GM18870 (cell line): ENCODE results near the gene YES1.
"Not testable (repeated sequence)": the region's sequence is repeated elsewhere in the genome, so short reads cannot be mapped to it uniquely, and the experiment has no call there.

Experiments used
- ATAC-seq: cut with Tn5 transposase; IDR thresholded peaks from one replicate; pipeline ENCODE4 v1.9.1; 2021; ENCODE audit warnings: moderate library complexity; ENCODE audit not compliant: unreplicated experiment

Gene YES1

DNA sequence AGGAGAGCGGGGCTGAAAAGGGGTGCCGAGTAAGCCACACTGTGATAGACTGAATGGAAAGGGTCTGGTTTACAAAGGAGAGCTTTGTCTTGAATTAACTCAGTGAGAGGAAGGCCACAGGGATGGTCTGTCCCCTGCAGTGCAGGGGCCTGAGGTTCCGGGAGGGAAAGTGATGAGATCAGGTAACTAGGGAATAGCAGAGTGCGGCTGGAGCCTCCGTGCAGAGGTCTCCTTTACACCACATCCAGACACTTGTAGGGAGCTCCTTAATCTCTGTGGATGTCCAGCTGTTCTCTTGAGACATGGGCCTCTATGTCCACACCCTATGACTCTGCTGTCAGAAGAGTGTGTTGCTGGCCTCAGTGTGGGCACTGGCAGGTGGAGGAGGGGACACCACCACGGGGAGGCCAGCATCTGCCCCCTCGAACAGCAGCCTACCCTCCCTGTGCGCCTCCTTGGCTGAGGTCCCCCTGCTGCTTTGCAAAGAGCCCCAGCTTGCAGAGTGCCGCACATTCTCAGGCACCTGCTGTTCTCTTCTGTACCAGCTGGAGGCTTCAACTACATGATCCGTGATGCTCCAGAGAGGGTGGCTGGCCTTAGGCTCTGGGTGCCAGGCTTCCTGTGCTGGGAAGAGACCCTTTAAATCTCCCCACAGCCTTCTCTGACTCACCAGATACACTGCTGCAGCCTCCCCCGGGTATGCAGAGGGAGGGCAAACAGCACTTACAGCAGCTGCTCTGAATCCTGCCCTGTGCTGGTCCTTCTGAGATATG, 125.5 kb downstream of the YES1 start:
- ATAC-seq: no peak

DNA sequence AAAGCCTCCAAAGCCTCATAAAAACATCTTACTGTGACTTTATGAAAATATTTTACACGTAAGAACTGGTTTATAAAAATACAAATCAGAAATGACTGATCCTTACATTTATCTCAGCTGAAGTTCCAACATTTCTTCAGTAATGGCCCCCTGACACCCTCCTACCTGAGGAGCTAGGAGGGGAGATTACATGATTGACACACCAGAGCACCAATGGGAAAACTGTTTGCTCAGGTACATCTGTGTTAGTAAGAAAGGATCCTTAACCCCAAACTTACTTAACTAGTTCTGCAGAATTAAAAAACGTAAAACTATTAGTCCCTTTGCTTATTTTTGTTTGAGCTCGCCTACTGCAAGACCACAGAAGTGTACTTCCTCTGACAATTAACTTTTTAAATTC, 126.6 kb downstream of the YES1 start:
- ATAC-seq: no peak

DNA sequence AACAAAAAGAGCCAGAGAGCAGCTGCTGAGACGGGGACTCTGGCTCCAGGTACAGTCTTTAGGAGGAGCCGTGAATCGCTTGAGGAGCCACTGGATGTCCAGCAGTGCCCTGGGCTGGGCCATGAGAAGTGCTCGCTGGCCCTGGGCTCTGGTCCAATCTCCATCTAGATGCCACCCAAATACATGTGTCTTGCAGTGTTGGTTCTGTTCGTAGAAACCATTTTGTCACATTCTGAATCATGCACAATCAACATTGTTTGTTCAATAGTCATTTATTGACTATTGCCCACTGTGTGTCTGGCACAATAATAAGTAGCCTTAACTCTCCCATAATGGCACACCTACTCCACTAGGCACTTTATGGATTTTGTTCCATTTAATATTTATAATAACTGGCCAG, 128.5 kb downstream of the YES1 start:
- ATAC-seq: no peak

DNA sequence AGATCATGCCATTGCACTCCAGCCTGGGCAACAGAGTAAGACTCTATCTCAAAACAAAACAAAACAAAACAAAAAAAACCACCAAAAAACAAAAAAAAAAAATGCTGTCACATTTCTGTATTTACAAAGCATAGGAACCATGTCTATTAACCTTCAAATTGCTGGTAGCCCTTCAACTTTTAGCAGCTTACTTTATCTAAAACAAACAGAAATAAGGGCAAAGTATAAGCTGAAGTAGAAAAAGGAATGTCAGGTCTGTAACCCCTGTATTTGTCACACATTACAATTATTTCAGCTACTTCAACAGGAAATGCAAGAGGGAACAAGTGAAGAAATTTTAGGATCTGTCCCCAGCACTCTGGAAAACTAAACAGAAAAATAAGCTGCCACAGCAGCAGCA, 129.2 kb downstream of the YES1 start:
- ATAC-seq: no peak

DNA sequence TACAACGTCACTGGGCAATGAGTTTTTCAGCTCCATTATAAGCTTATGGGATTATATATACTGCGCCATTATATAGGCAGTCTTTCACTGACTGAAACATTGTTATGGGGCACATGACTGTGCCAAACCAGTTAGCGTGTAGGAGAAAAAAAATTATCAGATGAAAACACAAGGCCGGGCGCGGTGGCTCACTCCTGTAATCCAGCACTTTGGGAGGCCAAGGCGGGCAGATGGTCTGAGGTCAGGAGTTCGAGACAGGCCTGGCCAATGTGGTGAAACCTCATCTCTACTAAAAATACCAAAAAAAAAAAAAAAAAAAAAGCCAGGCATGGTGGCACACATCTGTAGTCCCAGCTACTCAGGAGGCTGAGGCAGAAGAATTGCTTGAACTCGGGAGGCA, 129.6 kb downstream of the YES1 start:
- not testable (repeated sequence) for ATAC-seq

DNA sequence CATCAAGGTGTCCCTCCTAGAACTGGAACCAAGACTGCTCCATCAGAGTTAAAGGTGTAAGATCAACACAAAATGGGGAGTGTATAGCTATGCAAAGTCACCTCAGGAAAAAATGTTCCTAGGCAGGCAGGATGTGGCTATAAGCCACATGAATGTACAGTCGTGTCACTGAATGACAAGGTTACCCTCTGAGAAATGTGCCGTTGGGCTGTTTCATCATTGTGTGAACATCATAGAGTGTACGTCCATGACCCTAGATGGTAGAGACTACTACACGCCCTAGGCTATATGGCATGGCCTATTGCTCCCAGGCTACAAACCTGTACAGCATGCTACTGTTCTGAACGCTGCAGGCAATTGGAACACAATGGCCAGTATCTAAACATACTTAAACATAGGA, 130.1 kb downstream of the YES1 start:
- no peak for ATAC-seq

DNA sequence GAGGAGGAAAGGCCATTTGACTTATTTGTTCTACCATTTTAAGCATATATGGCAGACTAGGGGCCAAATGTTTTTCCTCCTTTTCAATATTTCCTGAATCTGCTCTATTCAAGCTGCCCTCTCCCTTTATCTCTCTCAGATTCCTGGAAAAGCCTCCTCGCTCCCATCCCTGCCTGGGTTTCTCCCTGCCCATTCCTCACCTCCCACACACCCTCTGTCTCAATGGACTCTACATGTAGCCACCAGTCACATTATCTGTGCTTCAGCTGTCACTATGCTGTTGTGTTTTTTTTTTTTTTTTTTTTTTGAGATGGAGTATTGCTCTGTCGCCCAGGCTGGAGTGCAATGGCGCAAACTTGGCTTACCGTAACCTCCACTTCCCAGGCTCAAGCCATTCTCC, 131.7 kb downstream of the YES1 start:
- no peak for ATAC-seq

DNA sequence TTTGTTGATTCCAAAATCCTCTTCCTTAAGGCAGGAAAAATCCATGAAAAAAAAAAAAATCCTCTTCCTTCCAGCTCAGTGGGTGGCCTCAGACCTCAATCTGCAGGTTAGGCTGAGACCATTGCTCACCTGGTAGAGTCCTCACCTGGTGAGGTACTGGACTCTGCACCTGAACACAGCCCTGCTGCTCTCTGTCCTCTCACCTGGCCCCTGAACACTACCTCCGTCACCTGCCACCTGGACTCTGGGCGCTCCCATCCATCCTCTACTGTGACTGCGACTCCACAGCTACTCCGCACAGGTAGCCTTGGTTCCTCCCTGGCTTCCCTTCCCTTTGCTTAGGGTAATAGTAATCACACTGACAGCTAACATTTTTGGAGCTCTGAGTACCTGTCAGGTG, 132.5 kb downstream of the YES1 start:
- ATAC-seq: no peak

DNA sequence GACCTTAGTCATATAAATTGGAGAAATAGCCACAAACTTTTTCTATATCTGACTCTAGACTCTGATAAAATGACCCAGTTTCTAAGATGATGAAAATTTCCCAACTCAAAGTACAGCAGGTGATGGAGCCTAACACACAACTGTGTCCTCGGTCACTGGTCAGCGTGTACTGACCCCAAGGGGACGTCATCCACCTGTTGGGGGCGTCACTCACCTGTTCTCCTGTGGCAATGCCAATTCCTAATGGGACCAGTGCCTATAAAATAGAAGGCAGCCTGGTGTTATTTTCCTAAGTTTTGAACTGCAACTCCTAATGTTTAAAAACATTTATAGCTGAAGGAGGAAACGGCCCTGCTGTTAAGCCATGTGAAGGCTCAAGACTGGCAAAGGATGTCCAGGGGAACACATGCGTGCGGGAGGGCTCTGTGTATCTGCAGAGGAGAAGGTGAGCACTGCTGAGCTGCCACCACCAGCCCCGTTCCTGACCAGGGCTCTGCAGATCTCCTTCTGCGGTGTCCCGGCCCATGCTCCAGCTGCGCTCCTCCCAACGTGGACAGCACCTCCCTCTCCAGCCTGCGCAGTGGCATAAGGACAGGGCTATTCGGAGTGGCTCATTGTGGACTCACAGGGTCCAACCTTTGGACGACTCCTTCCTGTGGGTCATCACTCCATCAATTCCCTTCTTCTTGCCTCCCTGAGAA, 133.4 kb downstream of the YES1 start:
- ATAC-seq: no peak

DNA sequence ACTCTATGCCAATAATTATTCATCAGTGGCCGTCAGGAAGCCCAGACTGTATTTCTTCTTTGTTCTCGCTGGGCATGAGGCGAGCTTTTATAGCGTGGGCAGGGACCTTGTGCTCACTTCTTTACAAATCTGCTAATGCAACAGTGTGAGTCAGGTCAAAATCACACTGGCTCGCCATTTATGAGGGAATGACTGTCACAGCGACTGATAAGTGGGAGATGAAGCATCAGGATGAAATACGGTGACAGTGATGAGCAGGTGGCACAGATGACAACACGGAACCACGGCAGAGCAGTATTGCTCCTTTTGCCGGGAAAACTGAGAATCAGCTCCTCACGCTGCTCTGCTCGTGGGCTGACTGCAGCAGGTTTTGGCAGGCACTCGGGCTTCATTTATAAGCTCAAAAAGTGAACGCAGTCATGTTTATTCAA, 134.1 kb downstream of the YES1 start:
- no peak for ATAC-seq

DNA sequence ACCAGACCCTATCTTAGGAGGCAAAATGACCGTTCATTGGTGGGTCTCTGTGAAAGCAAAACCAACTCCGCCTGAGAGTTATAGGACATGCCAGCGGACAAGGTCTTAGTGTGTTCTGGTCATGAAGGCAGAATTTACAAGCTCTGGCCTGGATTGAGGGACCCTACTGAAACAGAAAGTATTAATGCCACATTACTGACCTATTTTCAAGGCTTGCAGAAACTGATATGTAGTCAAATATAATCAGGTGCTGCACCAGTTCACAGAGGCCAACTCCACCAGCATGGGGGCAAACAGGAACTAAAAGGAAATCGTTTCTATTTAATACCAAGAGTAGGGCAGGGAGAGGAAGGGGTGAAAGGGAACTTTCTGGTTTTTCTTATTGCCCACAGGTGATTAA, 134.9 kb downstream of the YES1 start:
- no peak for ATAC-seq

DNA sequence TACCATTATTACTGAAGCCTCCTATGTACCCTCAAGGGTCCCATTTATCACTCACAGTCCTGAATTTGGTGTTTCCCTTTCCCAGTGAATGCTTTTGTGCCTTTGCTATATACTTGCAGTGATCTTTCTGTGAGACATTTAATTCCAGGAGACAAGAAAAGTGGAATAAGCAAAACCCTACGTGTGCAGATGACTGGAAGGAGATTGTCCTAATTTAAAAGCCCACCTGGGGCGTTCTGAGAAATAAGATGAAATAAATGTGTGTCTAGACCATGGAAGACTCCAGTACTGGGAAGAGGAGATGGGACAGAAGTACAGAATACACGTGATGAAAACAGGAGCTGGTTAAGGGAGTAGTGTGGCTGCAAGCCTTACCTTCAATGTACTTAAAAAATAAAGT, 135.3 kb downstream of the YES1 start:
- ATAC-seq: no peak

DNA sequence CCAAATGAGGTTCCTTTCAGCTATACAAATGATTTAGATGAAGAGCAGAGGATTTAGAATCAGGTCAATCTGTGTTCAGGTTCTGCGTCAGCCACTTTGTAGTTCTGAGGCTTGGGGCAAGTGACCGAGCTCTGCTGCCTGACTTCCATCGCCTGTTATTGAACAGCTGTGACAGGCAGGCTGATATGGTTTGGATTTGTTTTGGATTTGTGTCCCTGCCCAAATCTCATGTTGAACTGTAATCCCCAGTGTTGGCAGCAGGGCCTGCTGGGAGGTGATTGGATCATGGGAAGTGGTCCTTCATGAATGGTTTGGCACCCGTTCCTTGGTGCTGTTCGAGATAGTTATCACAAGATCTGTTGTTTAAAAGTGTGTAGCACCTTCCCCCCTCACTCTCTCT, 136.0 kb downstream of the YES1 start:
- no peak for ATAC-seq

DNA sequence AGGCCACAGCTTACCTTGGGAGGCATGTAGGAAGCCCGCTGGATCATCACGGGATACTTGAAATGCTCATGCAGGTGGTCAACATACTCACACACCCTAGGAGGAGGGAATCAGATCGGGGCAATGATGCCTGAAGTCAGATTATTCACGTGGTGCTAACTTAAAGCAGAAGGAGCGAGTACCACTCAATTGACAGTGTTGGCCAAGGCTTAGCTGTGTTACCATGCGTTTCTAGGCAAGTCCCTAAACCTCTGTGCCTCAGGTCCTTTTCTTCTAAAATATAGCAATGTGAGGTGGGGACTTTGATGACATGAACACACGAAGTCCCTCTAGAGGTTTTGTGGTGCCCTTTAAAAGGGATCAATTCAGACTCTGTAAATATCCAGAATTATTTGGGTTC, 136.7 kb downstream of the YES1 start:
- ATAC-seq: no peak

DNA sequence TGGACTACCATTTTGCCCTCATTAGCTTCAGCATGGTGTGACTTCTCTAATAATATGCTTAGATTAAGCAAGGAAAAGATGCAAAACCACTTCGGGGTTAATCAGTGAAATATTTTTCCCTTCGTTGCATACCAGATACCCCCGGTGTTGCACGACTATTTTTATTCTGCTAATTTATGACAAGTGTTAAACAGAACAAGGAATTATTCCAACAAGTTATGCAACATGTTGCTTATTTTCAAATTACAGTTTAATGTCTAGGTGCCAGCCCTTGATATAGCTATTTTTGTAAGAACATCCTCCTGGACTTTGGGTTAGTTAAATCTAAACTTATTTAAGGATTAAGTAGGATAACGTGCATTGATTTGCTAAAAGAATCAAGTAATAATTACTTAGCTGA, 138.3 kb downstream of the YES1 start:
- ATAC-seq: no peak

DNA sequence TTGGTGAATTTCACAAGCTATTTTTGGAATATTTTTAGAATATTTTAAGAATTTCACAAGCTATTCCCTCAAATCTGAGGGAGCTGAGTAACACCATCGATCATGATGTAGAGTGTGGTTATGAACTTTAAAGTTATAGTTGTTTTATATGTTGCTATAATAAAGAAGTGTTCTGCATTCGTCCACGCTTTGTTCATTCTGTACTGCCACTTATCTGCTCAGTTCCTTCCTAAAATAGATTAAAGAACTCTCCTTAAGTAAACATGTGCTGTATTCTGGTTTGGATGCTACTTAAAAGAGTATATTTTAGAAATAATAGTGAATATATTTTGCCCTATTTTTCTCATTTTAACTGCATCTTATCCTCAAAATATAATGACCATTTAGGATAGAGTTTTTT, 138.7 kb downstream of the YES1 start:
- ATAC-seq: no peak
